HG02610 (cell line): Measurements from ENCODE around the gene IFIT5.
"Not testable (repeated sequence)": the region's sequence is repeated elsewhere in the genome, so short reads cannot be mapped to it uniquely, and the experiment has no call there.

Experiments used
- ATAC-seq: cut with Tn5 transposase; IDR thresholded peaks from one replicate; pipeline ENCODE4 v1.9.1; 2021; ENCODE audit warnings: mild to moderate bottlenecking, moderate library complexity; ENCODE audit not compliant: unreplicated experiment

Gene IFIT5

GRCh38 chr10:89425000-89425399 is 10.6 kb downstream of the IFIT5 start:
- no peak for ATAC-seq

DNA sequence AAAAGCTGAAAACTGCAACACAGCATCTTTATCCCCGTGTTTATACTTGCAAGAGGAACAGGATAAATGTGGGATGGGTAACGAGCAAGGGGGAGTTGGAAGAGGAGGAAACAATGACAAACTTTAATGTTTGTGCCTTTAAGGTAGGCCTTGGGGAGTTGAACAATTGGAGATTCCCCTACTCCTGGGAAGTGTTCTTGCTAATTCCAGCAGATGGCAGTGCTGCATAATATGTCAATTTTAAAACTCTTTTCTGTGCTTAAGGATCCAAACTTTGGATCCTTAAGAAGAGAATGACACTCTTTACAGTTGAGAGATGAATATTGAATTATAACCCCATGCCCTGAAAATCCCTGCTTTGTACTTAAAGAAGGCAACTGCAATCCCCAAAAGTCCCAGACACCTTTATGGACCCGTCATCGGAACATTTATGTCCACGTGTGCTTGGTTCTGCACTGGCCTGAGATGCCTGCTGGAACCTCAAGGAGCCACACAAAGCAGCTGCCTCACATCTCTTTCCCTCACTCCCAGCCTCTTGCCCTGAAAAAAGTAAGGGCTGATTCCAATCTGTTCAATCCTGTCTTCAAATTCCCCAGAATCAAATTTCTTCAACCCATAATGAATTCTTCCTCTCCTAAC is 12.0 kb downstream of the IFIT5 start:
- peak; percentile 61 for ATAC-seq

GRCh38 chr10:89427629-89428028 is 13.3 kb downstream of the IFIT5 start:
- no peak for ATAC-seq

DNA sequence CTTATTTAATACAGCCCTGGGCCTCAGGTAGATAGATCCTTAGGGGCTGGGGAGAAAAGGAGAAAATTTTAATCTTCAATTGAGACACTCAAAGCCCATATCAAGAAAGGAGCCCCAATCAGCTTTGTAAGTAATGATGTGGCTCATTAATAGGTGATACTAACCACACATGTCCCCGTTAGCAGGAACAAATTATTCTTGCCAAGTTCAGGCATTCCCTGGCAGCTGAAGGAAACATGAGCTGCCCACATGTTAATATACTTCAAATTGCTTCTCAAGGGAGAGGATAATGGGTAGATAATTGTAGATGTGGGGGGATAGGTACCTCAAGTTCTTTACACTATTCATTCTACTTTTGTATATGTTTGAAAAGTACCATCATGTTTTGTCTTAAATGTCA is 14.5 kb downstream of the IFIT5 start:
- no peak for ATAC-seq

DNA sequence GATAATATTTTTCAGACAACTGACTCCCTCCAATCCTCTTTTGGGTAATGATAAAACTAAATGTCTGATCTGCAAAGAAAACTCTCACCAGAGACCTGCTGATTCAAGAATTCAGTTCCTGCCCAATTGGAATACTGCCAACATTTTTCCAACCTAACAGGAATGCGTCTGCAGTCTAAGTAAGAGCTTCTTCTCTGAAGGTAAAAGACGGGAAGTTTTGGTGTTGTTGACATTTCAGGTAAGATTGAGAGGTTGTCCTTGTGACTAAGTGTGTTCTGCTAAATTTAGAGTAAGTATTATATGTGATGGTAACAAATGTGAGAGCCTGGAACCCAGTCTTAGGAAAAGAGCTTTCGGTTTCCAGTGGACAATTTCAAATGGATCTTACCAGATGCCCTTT is 17.6 kb downstream of the IFIT5 start:
- ATAC-seq, result no peak

DNA sequence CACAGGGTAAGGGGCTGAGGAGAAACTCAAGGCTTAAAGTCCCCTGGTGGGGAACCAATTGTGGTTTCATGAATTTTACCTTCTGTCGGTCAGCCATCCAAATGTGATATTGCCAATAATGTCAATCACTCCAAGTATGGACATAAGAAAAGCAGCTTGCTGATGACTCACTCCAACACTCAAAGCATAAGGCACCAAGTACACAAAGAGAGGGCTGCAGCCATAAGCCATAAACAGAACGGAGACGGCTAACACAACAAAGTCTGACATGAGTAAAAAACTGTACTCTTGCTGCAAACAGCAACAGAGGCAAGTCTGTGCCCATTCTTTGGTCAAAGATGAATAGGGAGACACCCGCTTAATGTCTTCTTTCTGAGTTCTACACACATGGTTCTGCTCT is 24.2 kb downstream of the IFIT5 start:
- no peak for ATAC-seq

DNA sequence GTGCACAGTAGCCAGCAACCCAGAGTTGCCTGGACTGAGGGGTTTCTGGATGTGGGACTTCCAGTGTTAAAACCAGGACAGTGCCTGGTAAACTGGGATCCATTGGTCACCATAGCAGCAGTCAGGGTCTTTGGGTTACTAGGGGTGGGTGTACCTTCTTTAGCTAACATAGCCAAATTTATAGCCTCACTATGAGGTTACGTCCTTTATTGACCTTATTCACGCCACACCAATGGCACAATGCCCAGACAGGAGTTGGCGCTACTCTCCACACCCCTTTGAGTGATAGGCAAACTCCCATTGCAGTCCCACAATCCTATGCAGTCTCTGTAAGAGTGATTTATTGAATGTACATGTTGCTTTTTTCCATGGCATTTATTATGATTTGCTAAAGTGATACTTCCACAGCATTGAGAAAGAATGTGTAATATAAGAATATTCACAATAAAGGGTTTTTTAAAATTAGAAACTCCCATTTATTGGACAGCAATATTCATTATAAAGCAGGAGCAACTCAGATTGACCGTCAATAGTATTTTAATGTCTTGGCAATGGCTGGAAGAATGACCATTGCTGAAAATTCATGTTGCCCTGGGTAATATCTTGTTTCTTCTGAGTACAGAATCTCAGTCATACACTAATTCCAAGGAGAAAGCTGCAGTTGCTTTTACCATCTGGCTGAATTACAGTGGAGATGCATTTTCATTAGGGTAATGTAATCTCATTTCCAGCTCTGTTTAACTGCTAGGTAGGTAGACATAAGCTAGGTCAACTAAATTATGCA is 26.1 kb downstream of the IFIT5 start:
- ATAC-seq, result no peak

GRCh38 chr10:89442289-89442688 is 27.9 kb downstream of the IFIT5 start:
- ATAC-seq, result no peak

DNA sequence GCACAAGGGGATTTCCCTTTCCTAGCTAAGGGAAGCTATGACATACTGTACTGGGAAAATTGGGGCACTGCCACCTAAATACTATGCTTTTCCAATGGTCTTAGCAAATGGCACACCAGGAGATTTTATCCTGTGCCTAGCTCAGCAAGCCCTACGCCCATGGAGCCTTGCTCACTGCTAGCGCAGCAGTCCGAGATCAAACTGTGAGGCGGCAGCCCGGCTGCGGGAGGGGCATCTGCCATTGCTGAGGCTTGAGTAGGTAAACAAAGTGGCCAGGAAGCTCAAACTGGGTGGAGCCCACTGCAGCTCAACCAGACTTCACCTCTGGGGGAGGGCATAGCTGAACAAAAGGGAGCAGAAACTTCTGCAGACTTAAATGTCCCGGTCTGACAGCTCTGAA is 30.5 kb downstream of the IFIT5 start:
- not testable (repeated sequence) for ATAC-seq

GRCh38 chr10:89450901-89451300 is 36.5 kb downstream of the IFIT5 start:
- ATAC-seq, result no peak

DNA sequence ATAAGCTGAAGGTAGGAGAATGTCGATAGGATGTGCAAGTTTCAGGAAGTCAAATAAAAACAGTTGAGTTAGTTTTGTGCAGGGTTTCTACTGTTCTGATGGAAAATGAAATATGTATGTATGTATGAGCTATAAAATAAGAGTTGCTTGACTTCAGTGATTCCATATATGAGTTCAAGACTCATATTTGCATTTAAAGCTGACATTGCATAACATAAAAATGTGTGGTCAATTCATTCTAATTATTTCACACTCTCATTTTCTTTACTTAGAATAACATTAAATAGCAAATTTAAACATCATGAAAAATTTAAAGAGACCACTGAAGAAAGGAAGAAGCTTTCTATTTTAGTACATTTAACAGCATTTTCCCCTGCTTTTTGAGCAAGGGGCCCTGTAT is 37.8 kb downstream of the IFIT5 start:
- no peak for ATAC-seq

- ATAC-seq, result no peak
Measured at GRCh38 chr10:89454561-89455347, 40.4 kb downstream of the IFIT5 start.

DNA sequence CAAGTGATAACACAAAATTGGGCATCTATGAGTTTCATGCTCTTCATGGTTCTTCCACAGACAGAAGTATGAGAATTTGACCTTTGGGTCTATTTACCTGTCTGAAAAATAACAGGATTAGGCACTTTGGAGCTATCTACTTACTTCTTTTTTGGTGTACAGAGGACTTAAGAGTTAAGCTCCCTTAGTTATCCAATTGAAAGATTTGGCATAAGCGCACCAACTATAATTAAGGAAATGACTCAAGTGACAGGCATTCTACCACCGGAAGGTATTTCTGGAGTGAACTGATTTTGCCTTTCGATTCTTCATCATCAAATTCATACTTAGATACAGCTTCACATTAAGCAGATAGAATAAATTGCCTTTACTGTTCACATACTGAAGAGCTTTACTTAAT is 43.9 kb downstream of the IFIT5 start:
- ATAC-seq, result no peak

DNA sequence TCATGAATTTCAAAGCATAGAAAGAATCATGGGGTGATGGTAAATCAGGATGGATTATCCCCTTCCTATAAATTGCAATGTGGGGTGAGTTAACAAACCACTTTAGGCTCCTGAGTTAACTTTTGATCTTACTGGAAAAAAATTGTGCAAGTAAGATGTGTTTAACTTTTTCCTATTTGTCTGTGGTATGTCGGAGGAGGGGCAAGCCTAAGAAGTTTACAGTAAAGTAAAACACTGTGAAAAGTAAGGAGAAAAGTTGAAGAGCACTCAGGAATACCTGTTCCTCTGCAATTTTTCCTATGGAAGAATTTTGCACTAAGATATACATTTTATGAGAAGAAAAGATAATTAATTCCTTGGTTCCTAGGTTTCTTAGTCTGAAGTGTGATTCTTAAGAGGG is 44.4 kb downstream of the IFIT5 start:
- ATAC-seq, result no peak

GRCh38 chr10:89463846-89464537 is 49.6 kb downstream of the IFIT5 start:
- ATAC-seq, result no peak

GRCh38 chr10:89465196-89465595 is 50.8 kb downstream of the IFIT5 start:
- ATAC-seq, result no peak

GRCh38 chr10:89466599-89467035 is 52.2 kb downstream of the IFIT5 start:
- ATAC-seq, result no peak

GRCh38 chr10:89468191-89468965 is 54.0 kb downstream of the IFIT5 start:
- no peak for ATAC-seq

DNA sequence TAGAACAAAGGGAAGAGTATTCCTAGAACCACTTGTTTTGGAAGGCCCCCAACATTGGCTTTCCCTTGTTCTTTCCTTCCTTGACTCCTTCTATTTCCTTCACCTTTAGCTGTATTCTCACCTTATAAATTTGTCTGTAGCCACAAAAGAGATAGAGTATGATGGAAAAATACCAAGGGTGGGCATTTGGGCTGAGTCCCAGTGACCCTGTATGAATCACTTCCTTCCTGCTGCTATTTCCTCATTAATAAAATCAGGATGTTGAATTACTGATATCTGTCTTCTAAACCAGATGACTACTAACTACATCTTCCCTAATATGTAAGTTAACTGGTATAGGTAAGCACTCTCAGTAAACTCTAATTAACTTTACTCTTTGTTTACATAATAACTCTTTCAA is 55.1 kb downstream of the IFIT5 start:
- ATAC-seq, result no peak
